ENCODE results near the gene CRAMP1. TPM values are rescaled to one million over a fixed set of nuclear protein-coding genes. Genes with fewer than 3 reads are reported as not detected.

Gene CRAMP1
- total RNA-seq, 1 donor from 2014 or later: 24.1 TPM

- H3K4me3 ChIP-seq: no peak overlapping the region
- no peaks in the 10 kb centered on the region for H3K9me3 ChIP-seq
- intact Hi-C loops (cut with DNase I): no loop called here
- H3K4me1 ChIP-seq: no peaks in the 10 kb centered on the region
- peaks cover 62% of the 10 kb centered on the region for H3K36me3 ChIP-seq
- no peak overlapping the region for H3K27ac ChIP-seq
- DNase-seq (no peak), ATAC-seq (no peak)
- no peak for TF ChIP-seq CTCF (IDR thresholded peaks at IDR 0.05)
- H3K27me3 ChIP-seq (ENCODE audit: low read depth): no peaks in the 10 kb centered on the region
These were observed 40.9 kb downstream of the CRAMP1 start for GRCh38 chr16:1653023-1653422.

- Histone ChIP-seq H3K27ac (no peak overlapping the region), H3K4me3 (no peak overlapping the region), H3K4me1 (no peaks in the 10 kb centered on the region), H3K9me3 (no peaks in the 10 kb centered on the region), H3K36me3 (peaks cover 72% of the 10 kb centered on the region), H3K27me3 (ENCODE audit: low read depth) (no peaks in the 10 kb centered on the region)
- intact Hi-C loops (cut with DNase I): no loop called here
- ATAC-seq: no peak
- TF ChIP-seq CTCF (IDR thresholded peaks at IDR 0.05): no peak
- no peak for DNase-seq
These were observed 42.5 kb downstream of the CRAMP1 start for GRCh38 chr16:1654505-1655268.

- no peak for ATAC-seq
- Histone ChIP-seq H3K36me3 (peaks cover 79% of the 10 kb centered on the region), H3K4me1 (no peaks in the 10 kb centered on the region), H3K4me3 (no peak overlapping the region), H3K27ac (no peak overlapping the region), H3K27me3 (ENCODE audit: low read depth) (no peaks in the 10 kb centered on the region), H3K9me3 (no peaks in the 10 kb centered on the region)
- intact Hi-C loops (cut with DNase I): no loop called here
- TF ChIP-seq CTCF (IDR thresholded peaks at IDR 0.05): no peak
- no peak for DNase-seq
These were observed 43.2 kb downstream of the CRAMP1 start for GRCh38 chr16:1655269-1655807.

- Histone ChIP-seq H3K4me3 (no peak overlapping the region), H3K27ac (no peak overlapping the region), H3K27me3 (ENCODE audit: low read depth) (no peaks in the 10 kb centered on the region), H3K9me3 (no peaks in the 10 kb centered on the region), H3K36me3 (peaks cover 86% of the 10 kb centered on the region), H3K4me1 (no peaks in the 10 kb centered on the region)
- intact Hi-C loops (cut with DNase I): no loop called here
- ATAC-seq (peak; percentile 7 to 11), DNase-seq (no peak)
- TF ChIP-seq CTCF (IDR thresholded peaks at IDR 0.05): no peak
These were observed 44.0 kb downstream of the CRAMP1 start for GRCh38 chr16:1655909-1656807.

GRCh38 chr16:1656808-1657617 is 44.9 kb downstream of the CRAMP1 start:
- DNase-seq: no peak
- no peaks in the 10 kb centered on the region for H3K27me3 ChIP-seq (ENCODE audit: low read depth)
- H3K9me3 ChIP-seq: no peaks in the 10 kb centered on the region
- ATAC-seq: no peak
- no peak overlapping the region for H3K4me3 ChIP-seq
- H3K4me1 ChIP-seq: no peaks in the 10 kb centered on the region
- peaks cover 89% of the 10 kb centered on the region for H3K36me3 ChIP-seq
- intact Hi-C loops (cut with DNase I): no loop called here
- no peak overlapping the region for H3K27ac ChIP-seq
- TF ChIP-seq CTCF (IDR thresholded peaks at IDR 0.05): no peak
